Tibial nerve (tissue), 4 donors: ENCODE measurements around the gene TSPAN15.

ENCODE experiments used
- CTCF ChIP-seq, 5 experiments: fragments of 200-600 bp in 3 of 5; fragments of 450-650 bp in 2 of 5; sonication (generic) in 3 of 5; IDR thresholded peaks; one replicate each; pipeline ENCODE4 v1.5.1; 2016 to 2019; ENCODE audit warnings: antibody characterized with exemption in 5 of 5, mild to moderate bottlenecking in 3 of 5, moderate library complexity in 2 of 5
- EP300 ChIP-seq, 2 donors: sonication (generic); formaldehyde crosslinking; IDR thresholded peaks; one replicate each; pipeline ENCODE4 v1.6.1; 2017; ENCODE audit warnings: antibody characterized with exemption in 2 of 2, mild to moderate bottlenecking in 1 of 2
- POLR2A ChIP-seq, 2 donors: fragments of 450-650 bp; IDR thresholded peaks; one replicate each; pipeline ENCODE4 v1.6.1; 2017; ENCODE audit warnings: antibody characterized with exemption in 2 of 2, mild to moderate bottlenecking in 2 of 2, moderate library complexity in 2 of 2

- TF ChIP-seq EP300 (IDR thresholded peaks at IDR 0.05) (no peak), POLR2A (IDR thresholded peaks at IDR 0.05) (no peak), CTCF (IDR thresholded peaks at IDR 0.05) (no peak)
Observed at GRCh38 chr10:69452676-69453415, 1.6 kb downstream of the TSPAN15 start.
